HepG2 (cell line): Measurements from ENCODE around the gene TBC1D22A.

Experiments used
- CBX1 ChIP-seq: IDR thresholded peaks from one replicate; pipeline ENCODE4 v1.6.1; 2016; ENCODE audit warnings: antibody characterized with exemption, low read depth
- CEBPB ChIP-seq: IDR thresholded peaks from 2 replicates; pipeline ENCODE4 v1.6.1; 2011; ENCODE audit warnings: low read depth, low read length, improper control_type of control experiment, borderline replicate concordance
- CTCF ChIP-seq: sonication (generic); formaldehyde crosslinking; IDR thresholded peaks from 2 replicates; pipeline ENCODE4 v1.5.0; 2020; ENCODE audit warnings: mild to moderate bottlenecking, missing genetic modification reagents, moderate library complexity
- ELF1 ChIP-seq: sonication (generic); formaldehyde crosslinking; IDR thresholded peaks from 2 replicates; pipeline ENCODE4 v1.4.0; 2020; ENCODE audit warnings: missing genetic modification reagents
- GLMP ChIP-seq: sonication (generic); formaldehyde crosslinking; IDR thresholded peaks from 2 replicates; pipeline ENCODE4 v1.9.0; 2021; ENCODE audit warnings: missing genetic modification reagents, mild to moderate bottlenecking, borderline replicate concordance
- HMGXB4 ChIP-seq, 2 experiments: sonication (generic) in 1 of 2; formaldehyde crosslinking in 1 of 2; IDR thresholded peaks; 2 replicates each; pipeline versions ENCODE4 v1.4.0 to v1.6.1; 2018 to 2020; ENCODE audit warnings: missing genetic modification reagents in 2 of 2, borderline replicate concordance in 1 of 2, low read depth in 1 of 2, mild to moderate bottlenecking in 1 of 2, missing biosample characterization in 1 of 2
- NR2F1 ChIP-seq, 2 experiments: fragments of 450-650 bp in 1 of 2; formaldehyde crosslinking in 1 of 2; IDR thresholded peaks; 2 replicates each; pipeline versions ENCODE4 v1.5.0 to v1.6.1; 2016 to 2020; ENCODE audit warnings: mild to moderate bottlenecking in 1 of 2, missing compliant biosample characterization in 1 of 2, missing genetic modification reagents in 1 of 2, moderate library complexity in 1 of 2
- SRSF4 ChIP-seq: fragments of 200-400 bp; formaldehyde crosslinking; IDR thresholded peaks from one replicate; pipeline ENCODE4 v1.6.1; 2018; ENCODE audit warnings: mild to moderate bottlenecking, low read depth, low read length, moderate library complexity; ENCODE audit not compliant: poor library complexity, severe bottlenecking
- ZHX1 ChIP-seq: sonication (generic); formaldehyde crosslinking; IDR thresholded peaks from 2 replicates; pipeline ENCODE4 v1.8.1; 2022; ENCODE audit warnings: low read depth, mild to moderate bottlenecking, missing genetic modification reagents
- ZNF792 ChIP-seq: IDR thresholded peaks from 2 replicates; pipeline ENCODE4 v1.6.1; 2016
- ZNF83 ChIP-seq: sonication (generic); formaldehyde crosslinking; IDR thresholded peaks from 2 replicates; pipeline ENCODE4 v1.4.0; 2020; ENCODE audit warnings: missing genetic modification reagents, mild to moderate bottlenecking, borderline replicate concordance

- TF ChIP-seq HMGXB4 (CRISPR knock-in tag; IDR thresholded peaks at IDR 0.05; ENCODE audit: borderline replicate concordance in 1 of 2, low read depth in 1 of 2): no peak
- no peak for TF ChIP-seq CBX1
- TF ChIP-seq CEBPB: no peak
- no peak for TF ChIP-seq CTCF (CRISPR knock-in tag)
- TF ChIP-seq ZNF792 (CRISPR knock-in tag): no peak
- no peak for TF ChIP-seq GLMP (CRISPR knock-in tag)
- TF ChIP-seq ELF1 (CRISPR knock-in tag): no peak
- no peak for TF ChIP-seq SRSF4
- TF ChIP-seq NR2F1 (CRISPR knock-in tag; IDR thresholded peaks at IDR 0.05): no peak
- no peak for TF ChIP-seq ZHX1 (CRISPR knock-in tag)
- TF ChIP-seq ZNF83 (CRISPR knock-in tag): no peak
Measured at GRCh38 chr22:46906326-46907045, 144.0 kb downstream of the TBC1D22A start.
